ENCODE data around the gene NBL1. TPM values are rescaled to one million over a fixed set of nuclear protein-coding genes. Genes with fewer than 3 reads are reported as not detected.

Gene NBL1
- total and polyA plus RNA-seq, 2 of the 4 experiments (the other 2 are of a cell fraction), result 14.0 to 54.2 TPM

DNA sequence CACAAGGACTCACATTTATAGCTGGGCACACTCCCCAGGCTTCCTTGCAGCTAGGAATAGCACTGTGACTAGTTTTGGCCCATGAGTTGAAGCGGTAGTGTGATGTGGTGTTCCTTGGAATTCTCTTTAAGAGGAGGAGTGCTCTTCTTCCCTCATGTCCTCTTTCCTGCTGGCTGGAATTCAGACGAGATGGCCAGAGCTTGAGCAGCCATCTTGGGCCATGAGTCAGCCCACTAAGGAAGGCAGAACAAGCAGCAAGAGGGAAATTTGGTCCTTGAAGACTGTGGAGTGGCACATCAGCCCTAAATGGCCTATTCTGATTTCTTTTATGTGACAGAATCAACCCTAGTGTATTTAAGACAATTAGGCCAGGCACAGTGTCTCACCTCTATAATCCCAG, 40.6 kb downstream of the NBL1 start:
- CTCF ChIA-PET, result no interaction called here
- H3K36me3 ChIP-seq (ENCODE audit: control insufficient read depth, insufficient read depth, low read length), result peaks cover 5% of the 10 kb centered on the region; the same call in 1 of the 2 replicates
- H3K14ac ChIP-seq (replicated peaks; ENCODE audit: low read depth, low read length), result no peak overlapping the region
- H3K18ac ChIP-seq (ENCODE audit: low read depth, low read length), result no peak overlapping the region
- BruUV-seq (replicated peaks), result no TSS peak
- in situ Hi-C loops (cut with MboI; ENCODE audit: low sequenced_read_pairs), result no loop called here
- no peaks in the 10 kb centered on the region for H3K4me1 ChIP-seq (ENCODE audit: control insufficient read depth, insufficient read depth, low read length)
- no peak overlapping the region for H2AFZ ChIP-seq (replicated peaks; ENCODE audit: low read length, poor library complexity)
- no peak overlapping the region for H3K27ac ChIP-seq (ENCODE audit: insufficient read depth, low read length)
- peaks cover 3% of the 10 kb centered on the region; the same call in 1 of the 2 replicates for H3K9me3 ChIP-seq (ENCODE audit: control insufficient read depth, insufficient read depth, low read length)
- POLR2A ChIA-PET (ENCODE audit: unreplicated experiment), result no interaction called here
- H2BK15ac ChIP-seq (ENCODE audit: low read depth, low read length), result no peak overlapping the region
- H3K4me3 ChIP-seq (ENCODE audit: insufficient read depth, low read depth, low read length), result no peak overlapping the region
- H3K56ac ChIP-seq (ENCODE audit: extremely low read depth, insufficient read depth, low read length), result no peak overlapping the region
- H2BK20ac ChIP-seq (ENCODE audit: low read depth, low read length), result no peak overlapping the region
- no peak overlapping the region for H2AK9ac ChIP-seq (replicated peaks; ENCODE audit: low read depth, low read length, poor library complexity)
- DNase-seq (no peak), ATAC-seq (ENCODE audit: low read depth) (no peak)
- no peaks in the 10 kb centered on the region for H3K27me3 ChIP-seq (ENCODE audit: control insufficient read depth, insufficient read depth, low read length)
- intact Hi-C loops (cut with micrococcal nuclease), result no loop called here
- no peak overlapping the region for H2AK5ac ChIP-seq (ENCODE audit: low read depth, low read length)
- no peak overlapping the region for H2BK5ac ChIP-seq (ENCODE audit: low read depth, low read length, poor library complexity, severe bottlenecking)
- H3K4ac ChIP-seq (ENCODE audit: low read depth, low read length), result no peak overlapping the region
- no peak overlapping the region for H4K8ac ChIP-seq (ENCODE audit: low read depth in 2 of 2, low read length in 2 of 2)
- H2BK120ac ChIP-seq (ENCODE audit: low read depth, low read length), result no peak overlapping the region
- H3K9ac ChIP-seq (ENCODE audit: low read depth, low read length), result no peak overlapping the region
- no peak overlapping the region for H3K4me2 ChIP-seq (ENCODE audit: low read depth, low read length)
- no CpG with 5 or more reads among the region's 2 CpGs for WGBS, 2 experiments (ENCODE audit: extremely low coverage in 2 of 2, insufficient read length in 1 of 2)
- no peak overlapping the region for H4K5ac ChIP-seq (ENCODE audit: low read depth, low read length)
- H4K91ac ChIP-seq (ENCODE audit: insufficient read depth, low read depth, low read length), result no peak overlapping the region
- no peaks in the 10 kb centered on the region for H3K79me1 ChIP-seq (ENCODE audit: low read depth in 1 of 2, low read length in 2 of 2)
- no peak overlapping the region for H3K23ac ChIP-seq (ENCODE audit: low read depth, low read length)
- dilution Hi-C loops (cut with HindIII; ENCODE audit: low sequenced_read_pairs, unreplicated experiment), result no loop called here
- H4K20me1 ChIP-seq (ENCODE audit: insufficient read depth, low read length), result no peaks in the 10 kb centered on the region; the same call in 1 of the 2 replicates
- no peaks in the 10 kb centered on the region; the same call in 1 of the 2 replicates for H3K9me1 ChIP-seq (ENCODE audit: insufficient read depth, low read length)
- TF ChIP-seq CHD1 (IDR thresholded peaks at IDR 0.05; ENCODE audit: low read depth, low read length) (no peak), MXI1 (IDR thresholded peaks at IDR 0.05; ENCODE audit: borderline replicate concordance, low read depth, low read length) (no peak), RAD21 (IDR thresholded peaks at IDR 0.05; ENCODE audit: low read length) (no peak), RCOR1 (IDR thresholded peaks at IDR 0.05; ENCODE audit: insufficient replicate concordance, low read length) (no peak), SMC3 (IDR thresholded peaks at IDR 0.05; ENCODE audit: low read depth, low read length) (no peak)
- TF ChIP-seq, protein P1, sequence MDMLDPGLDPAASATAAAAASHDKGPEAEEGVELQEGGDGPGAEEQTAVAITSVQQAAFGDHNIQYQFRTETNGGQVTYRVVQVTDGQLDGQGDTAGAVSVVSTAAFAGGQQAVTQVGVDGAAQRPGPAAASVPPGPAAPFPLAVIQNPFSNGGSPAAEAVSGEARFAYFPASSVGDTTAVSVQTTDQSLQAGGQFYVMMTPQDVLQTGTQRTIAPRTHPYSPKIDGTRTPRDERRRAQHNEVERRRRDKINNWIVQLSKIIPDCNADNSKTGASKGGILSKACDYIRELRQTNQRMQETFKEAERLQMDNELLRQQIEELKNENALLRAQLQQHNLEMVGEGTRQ (IDR thresholded peaks at IDR 0.05; ENCODE audit: low read depth, low read length), result no peak
- TF ChIP-seq, protein P2, sequence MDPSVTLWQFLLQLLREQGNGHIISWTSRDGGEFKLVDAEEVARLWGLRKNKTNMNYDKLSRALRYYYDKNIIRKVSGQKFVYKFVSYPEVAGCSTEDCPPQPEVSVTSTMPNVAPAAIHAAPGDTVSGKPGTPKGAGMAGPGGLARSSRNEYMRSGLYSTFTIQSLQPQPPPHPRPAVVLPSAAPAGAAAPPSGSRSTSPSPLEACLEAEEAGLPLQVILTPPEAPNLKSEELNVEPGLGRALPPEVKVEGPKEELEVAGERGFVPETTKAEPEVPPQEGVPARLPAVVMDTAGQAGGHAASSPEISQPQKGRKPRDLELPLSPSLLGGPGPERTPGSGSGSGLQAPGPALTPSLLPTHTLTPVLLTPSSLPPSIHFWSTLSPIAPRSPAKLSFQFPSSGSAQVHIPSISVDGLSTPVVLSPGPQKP (IDR thresholded peaks at IDR 0.05; ENCODE audit: borderline replicate concordance, low read depth, low read length), result no peak

All from IMR-90 (cell line).